Hepatic stellate cell (primary cell): ENCODE measurements around the gene CDK5RAP2.
"Not testable (repeated sequence)": the region's sequence is repeated elsewhere in the genome, so short reads cannot be mapped to it uniquely, and the experiment has no call there.

Experiments used
- DNase-seq: peaks from one replicate; pipeline ENCODE4 v3.0.0; 2011; ENCODE audit warnings: low spot score

CDK5RAP2 gene

GRCh38 chr9:120580051-120580896 is at the start of gene CDK5RAP2:
Gene CDK5RAP2, minus strand, starts transcription at chr9:120580167. Its CDS starts 189 bp downstream, at chr9:120579978.
- DNase-seq: peak; percentile 91

DNA sequence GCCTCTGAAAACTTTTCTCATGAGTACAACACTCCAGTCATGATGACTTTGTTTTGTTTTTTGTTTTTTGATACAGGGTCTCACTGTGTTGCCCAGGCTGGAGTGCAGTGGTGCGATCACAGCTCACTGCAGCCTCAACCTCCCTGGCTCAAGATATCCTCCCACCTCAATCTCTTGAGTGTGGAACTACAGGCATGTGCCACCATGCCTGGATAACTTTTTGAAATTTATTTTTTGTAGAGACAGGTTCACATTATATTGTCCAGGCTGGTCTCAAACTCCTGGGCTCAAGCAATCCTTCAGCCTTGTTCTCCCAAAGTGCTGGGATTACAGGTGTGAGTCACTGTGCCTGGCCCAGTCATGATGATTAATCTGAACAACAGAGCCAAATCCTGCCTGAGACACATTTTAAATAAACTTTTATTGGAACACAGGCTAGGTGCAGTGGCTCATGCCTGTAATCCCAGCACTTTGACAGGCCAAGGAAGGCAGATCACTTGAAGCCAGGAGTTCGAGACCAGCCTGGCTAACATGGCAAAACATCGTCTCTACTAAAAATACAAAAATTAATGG is 49.0 kb upstream of the CDK5RAP2 start:
- not testable (repeated sequence) for DNase-seq

GRCh38 chr9:120628207-120628924 is 48.4 kb upstream of the CDK5RAP2 start:
- DNase-seq: no peak

- DNase-seq: no peak
These were observed 47.1 kb upstream of the CDK5RAP2 start for GRCh38 chr9:120627073-120627472.

GRCh38 chr9:120626512-120626911 is 46.5 kb upstream of the CDK5RAP2 start:
- DNase-seq: no peak

DNA sequence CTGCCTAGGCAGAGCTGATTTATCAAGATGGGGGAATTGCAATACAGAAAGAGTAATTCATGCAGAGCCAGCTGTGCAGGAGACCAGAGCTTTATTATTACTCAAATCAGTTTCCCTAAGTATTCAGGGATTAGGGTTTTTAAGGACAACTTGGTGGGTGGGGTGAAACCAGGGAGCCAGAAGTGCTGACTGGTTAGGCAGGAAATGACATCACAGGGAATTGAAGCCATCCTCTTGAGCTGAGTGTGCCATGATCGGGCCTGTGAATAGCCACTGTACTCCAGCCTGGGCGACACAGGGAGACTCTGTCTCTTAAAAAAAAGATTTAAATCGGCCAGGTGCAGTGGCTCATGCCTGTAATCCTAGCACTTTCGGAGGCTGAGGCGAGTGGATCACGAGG is 45.3 kb upstream of the CDK5RAP2 start:
- DNase-seq: no peak

DNA sequence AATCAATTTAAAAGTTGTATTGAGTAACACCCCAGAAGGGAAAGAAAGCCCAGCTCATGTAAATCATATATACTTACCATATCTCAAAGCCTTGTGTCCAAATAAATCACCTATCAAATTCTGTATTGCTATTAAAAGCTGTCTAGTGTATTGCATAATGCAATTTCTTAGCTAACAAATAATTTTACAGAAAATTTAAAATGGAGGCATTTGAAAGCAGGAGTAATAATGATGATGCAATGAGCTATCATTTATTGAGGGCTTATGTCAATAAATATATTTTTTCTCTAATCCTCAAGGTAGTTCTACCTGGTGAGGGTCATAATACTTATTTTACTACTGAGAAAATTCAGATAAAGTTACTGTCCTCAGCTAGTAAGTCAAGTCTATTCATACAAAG is 42.8 kb upstream of the CDK5RAP2 start:
- DNase-seq: no peak

DNA sequence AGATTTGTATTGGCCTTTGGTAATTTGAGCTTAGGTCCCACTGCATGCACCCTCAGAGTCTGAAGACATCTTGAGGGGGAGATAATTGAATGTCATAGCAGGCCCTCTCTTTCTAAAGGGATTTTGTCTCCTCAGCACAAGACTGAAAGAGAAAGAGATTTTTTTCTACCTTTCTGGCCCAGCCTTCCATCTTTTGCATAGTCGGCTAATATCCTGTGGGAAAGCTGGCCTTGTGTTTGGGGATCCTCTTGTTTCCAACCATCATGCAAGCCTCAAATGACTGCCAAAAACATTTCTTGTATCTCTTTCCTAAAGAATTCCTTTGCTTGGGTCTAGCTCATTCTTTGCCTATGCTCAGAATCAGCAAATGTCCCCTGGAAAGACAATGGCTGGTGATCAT is 42.0 kb upstream of the CDK5RAP2 start:
- no peak for DNase-seq

- DNase-seq: peak; percentile 49
These were observed 40.0 kb upstream of the CDK5RAP2 start for GRCh38 chr9:120619751-120620655.

DNA sequence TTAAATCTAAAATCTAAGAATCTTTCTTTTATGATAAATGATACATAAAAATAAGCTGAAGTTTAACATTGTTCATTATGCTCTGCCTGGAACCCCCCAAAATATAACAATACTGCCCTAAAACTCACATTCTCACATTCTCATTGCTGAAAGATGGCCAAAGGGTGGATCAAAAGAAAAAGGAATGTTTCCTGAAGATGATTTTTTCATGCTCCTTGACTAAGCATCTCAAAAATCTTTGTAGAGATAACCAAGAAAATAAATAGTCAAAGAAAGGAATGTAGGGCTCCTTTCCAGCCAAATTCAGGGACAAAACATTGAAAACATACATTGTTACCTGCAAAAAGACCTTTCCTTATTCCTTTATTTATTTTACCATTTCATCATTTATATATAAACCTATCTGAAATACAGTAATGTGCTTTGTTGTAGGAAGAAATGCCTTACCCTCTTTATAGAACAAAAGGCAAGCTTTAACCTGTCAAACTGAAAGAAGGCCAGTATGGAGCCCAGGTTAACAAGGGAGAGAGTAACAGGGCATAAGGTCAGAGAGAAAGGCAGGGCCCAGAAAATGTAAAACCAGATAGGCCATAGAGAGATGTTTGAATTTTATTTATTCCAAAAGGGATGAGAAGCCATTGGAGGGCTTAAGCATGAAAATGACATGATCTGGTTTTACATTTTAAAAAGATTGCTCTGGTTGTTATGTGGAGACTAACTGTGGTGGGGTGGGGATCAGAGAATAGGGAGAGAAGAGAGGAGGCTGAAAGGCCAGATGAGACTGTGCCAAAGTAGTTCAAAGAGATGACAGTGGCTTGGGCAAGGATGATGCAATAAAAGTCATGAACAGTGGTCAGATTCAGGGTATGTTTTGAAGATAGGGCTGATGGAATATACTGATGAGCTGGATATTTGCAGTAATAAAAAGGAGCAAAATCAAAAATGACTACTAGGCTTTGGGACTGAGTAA is 37.3 kb upstream of the CDK5RAP2 start:
- peak; percentile 16 for DNase-seq

GRCh38 chr9:120612218-120612617 is 32.3 kb upstream of the CDK5RAP2 start:
- DNase-seq: no peak

- no peak for DNase-seq
These were observed 31.7 kb upstream of the CDK5RAP2 start for GRCh38 chr9:120611690-120612068.

GRCh38 chr9:120610975-120611689 is 31.2 kb upstream of the CDK5RAP2 start:
- DNase-seq: no peak

DNA sequence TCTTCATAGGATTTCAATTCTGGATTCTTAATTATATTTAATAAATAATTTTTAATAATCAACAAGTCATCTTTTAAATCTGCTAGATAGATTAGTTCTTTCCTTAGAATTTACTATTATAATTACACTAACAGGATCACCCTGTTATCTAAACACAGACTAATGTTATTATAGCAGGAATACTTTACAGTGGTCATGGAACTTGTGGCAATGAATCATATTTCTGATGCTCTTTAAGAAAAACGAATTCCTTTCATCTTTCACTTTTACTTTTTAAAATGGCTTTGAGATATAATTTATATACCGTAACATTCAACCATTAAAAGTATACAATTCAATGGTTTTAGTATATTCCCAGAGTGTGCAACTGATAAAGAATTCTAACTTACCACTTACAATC is 29.7 kb upstream of the CDK5RAP2 start:
- DNase-seq: peak; percentile 14

- no peak for DNase-seq
These were observed 28.5 kb upstream of the CDK5RAP2 start for GRCh38 chr9:120608421-120608820.

DNA sequence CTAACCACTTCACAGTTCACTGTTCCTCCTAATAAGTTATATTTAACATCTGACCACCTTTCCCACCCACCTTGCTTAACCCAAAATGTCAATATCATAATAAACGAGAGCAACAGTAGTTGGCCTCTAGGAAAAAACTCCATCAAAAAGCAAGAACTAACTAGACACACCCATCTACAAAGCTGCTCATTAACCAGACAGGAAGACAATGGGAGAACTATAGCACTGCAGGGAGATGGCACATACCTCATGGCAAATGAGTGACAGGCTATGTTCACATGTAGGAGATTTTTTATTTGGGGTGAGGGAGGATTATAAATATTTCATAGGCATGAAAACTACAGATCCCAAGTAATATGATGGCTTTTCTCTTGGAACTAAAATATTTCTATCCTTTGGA is 23.6 kb upstream of the CDK5RAP2 start:
- DNase-seq: no peak

DNA sequence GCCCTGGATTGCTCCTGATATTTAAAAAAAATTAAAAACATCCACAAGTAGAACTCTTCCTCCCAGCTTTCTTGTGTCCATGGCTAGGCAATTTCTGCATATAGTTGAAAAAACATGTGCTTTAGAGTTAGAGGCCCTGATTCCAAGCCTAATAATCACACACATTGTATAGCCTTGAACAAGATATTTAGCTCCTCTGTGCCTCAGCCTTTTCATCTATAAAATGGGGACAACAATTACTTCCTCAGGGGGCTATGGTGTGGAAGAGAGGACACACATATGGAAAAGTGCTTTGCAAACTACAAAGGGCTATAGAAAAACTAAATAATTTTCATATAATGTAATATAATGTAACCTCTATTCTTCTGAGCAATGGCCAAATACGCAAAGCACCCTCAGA is 23.0 kb upstream of the CDK5RAP2 start:
- no peak for DNase-seq

DNA sequence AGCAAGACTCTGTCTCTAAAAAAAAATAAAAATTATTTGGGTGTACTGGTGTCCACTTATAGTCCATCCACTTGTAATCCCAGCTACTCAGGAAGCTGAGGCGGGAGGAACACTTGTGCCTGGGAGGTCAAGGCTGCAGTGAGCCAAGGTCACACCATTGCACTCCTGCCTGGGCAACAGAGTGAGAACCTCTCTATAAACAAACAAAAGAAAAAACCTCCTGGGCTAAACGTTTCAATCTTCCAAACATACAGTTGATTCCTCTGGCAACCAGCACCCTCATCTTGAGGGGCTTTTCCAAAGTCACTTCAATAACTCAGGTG is 13.9 kb upstream of the CDK5RAP2 start:
- no peak for DNase-seq

DNA sequence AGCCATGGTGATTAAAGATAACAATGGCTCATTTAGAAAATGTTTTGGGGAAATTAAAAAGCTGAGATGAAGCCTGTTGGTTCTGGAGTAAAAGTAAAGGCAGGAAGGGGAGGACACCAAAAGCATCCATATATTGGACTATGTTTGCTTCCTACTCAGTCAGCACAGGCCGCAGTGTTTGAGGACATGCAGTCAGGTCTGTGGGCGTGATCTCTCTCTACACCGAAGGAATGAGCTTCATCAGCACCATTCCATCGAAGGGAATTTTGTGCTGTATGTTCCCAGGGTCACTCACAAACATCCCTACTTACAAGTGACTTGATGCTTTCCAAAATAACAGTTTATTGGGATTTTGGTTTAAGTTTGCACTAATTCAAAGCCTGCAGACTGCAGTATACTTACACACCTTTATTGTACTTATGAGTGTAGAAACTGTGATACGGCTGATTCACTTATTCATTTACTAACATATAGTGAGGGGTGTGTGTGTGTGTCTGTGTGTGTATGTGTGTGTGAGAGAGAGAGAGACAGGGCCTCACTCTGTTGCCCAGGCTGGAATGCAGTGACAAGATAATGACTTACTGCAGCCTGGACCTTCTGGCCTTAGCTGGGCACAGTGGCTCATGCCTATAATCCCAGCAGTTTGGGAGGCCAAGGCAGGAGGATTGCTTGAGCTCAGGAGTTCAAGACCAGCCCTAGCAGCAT is 13.4 kb upstream of the CDK5RAP2 start:
- no peak for DNase-seq

- no peak for DNase-seq
These were observed 12.2 kb upstream of the CDK5RAP2 start for GRCh38 chr9:120592210-120592609.
